CD4-positive, alpha-beta T cell treated with Interleukin-21 for 1 hour (primary cell): ENCODE data around the gene ALOX15.
"Not testable (repeated sequence)": the region's sequence is repeated elsewhere in the genome, so short reads cannot be mapped to it uniquely, and the experiment has no call there.

Source experiments
- DNase-seq: peaks from one replicate; pipeline ENCODE4 v3.0.0-alpha.2; 2020

ALOX15 gene

GRCh38 chr17:4652997-4653396 lies 11.5 kb upstream of the ALOX15 start:
- DNase-seq = no peak

- DNase-seq = no peak
These were observed 7.3 kb upstream of the ALOX15 start for GRCh38 chr17:4648741-4649140.

GRCh38 chr17:4645642-4646041 lies 4.2 kb upstream of the ALOX15 start:
- no peak for DNase-seq

GRCh38 chr17:4643676-4644075 lies 2.2 kb upstream of the ALOX15 start:
- no peak for DNase-seq

GRCh38 chr17:4642286-4642685 lies 808 bp upstream of the ALOX15 start:
- no peak for DNase-seq

- peak; percentile 20 for DNase-seq
These were observed 799 bp downstream of the ALOX15 start for GRCh38 chr17:4640569-4641188.

GRCh38 chr17:4639301-4640059 lies 2.0 kb downstream of the ALOX15 start:
- DNase-seq = peak; percentile 38

GRCh38 chr17:4638766-4639165 lies 2.7 kb downstream of the ALOX15 start:
- not testable (repeated sequence) for DNase-seq

- no peak for DNase-seq
These were observed 4.9 kb downstream of the ALOX15 start for GRCh38 chr17:4636474-4637100.

GRCh38 chr17:4635823-4636375 lies 5.6 kb downstream of the ALOX15 start:
- DNase-seq = no peak

GRCh38 chr17:4634976-4635375 lies 6.5 kb downstream of the ALOX15 start:
- DNase-seq = no peak

- DNase-seq = no peak
These were observed 7.8 kb downstream of the ALOX15 start for GRCh38 chr17:4633643-4634042.

- no peak for DNase-seq
These were observed 8.9 kb downstream of the ALOX15 start for GRCh38 chr17:4632581-4632920.

- DNase-seq = no peak
These were observed 9.5 kb downstream of the ALOX15 start for GRCh38 chr17:4631836-4632580.

GRCh38 chr17:4631431-4631830 lies 10.0 kb downstream of the ALOX15 start:
- DNase-seq = no peak

GRCh38 chr17:4626734-4627256 lies 14.7 kb downstream of the ALOX15 start:
- no peak for DNase-seq

GRCh38 chr17:4625181-4625617 lies 16.3 kb downstream of the ALOX15 start:
- DNase-seq = no peak

GRCh38 chr17:4624451-4624911 lies 17.0 kb downstream of the ALOX15 start:
- not testable (repeated sequence) for DNase-seq

- no peak for DNase-seq
These were observed 18.2 kb downstream of the ALOX15 start for GRCh38 chr17:4623249-4623648.

GRCh38 chr17:4622375-4622774 lies 19.1 kb downstream of the ALOX15 start:
- no peak for DNase-seq

GRCh38 chr17:4620531-4621101 lies 20.9 kb downstream of the ALOX15 start:
- DNase-seq = no peak

GRCh38 chr17:4617590-4618351 lies 23.7 kb downstream of the ALOX15 start:
- no peak for DNase-seq
